CD14-positive monocyte (primary cell): ENCODE data around the gene MYPN. TPM values are rescaled to one million over a fixed set of nuclear protein-coding genes. Genes with fewer than 3 reads are reported as not detected.

ENCODE experiments used
- DNase-seq, 3 donors: peaks; one replicate each; pipeline ENCODE4 v3.0.0-alpha.2; 2011 to 2022
- H2AFZ ChIP-seq: 2 replicates; pipeline ENCODE4 v1.6.0; 2012; ENCODE audit warnings: mild to moderate bottlenecking, low read depth, low read length, inconsistent platforms; ENCODE audit not compliant: insufficient read depth, poor library complexity, severe bottlenecking
- H3K27ac ChIP-seq, 2 donors: 1 replicate in 1 of 2; 2 replicates in 1 of 2; pipeline ENCODE4 v1.5.1; 2012 to 2013; ENCODE audit warnings: low read length in 2 of 2, control low read depth in 1 of 2, inconsistent platforms in 1 of 2, low read depth in 1 of 2, mild to moderate bottlenecking in 1 of 2
- H3K27me3 ChIP-seq, 2 donors: one replicate each; pipeline versions ENCODE4 v1.6.0 to v1.6.1; 2011 to 2013; ENCODE audit warnings: low read length in 2 of 2; ENCODE audit not compliant: control insufficient read depth in 2 of 2, insufficient read depth in 2 of 2
- H3K36me3 ChIP-seq, 2 donors: replicated peaks in 1 of 2; 1 replicate in 1 of 2; 2 replicates in 1 of 2; pipeline versions ENCODE4 v1.5.1 to v1.6.1; 2012 to 2013; ENCODE audit warnings: low read length in 2 of 2, control low read depth in 1 of 2, inconsistent platforms in 1 of 2, mild to moderate bottlenecking in 1 of 2; ENCODE audit not compliant: insufficient read depth in 2 of 2, control insufficient read depth in 1 of 2
- H3K4me1 ChIP-seq, 2 donors: 1 replicate in 1 of 2; 2 replicates in 1 of 2; pipeline versions ENCODE4 v1.5.1 to v1.6.1; 2012 to 2013; ENCODE audit warnings: low read length in 2 of 2, control low read depth in 1 of 2, inconsistent platforms in 1 of 2, mild to moderate bottlenecking in 1 of 2, moderate library complexity in 1 of 2; ENCODE audit not compliant: insufficient read depth in 2 of 2, control insufficient read depth in 1 of 2
- H3K4me2 ChIP-seq: replicated peaks from 2 replicates; pipeline ENCODE3; 2012; ENCODE audit warnings: low read length, moderate library complexity, mild to moderate bottlenecking; ENCODE audit not compliant: poor library complexity, severe bottlenecking; ENCODE audit errors: extremely low read depth
- H3K4me3 ChIP-seq, 3 experiments: fragments of 200-600 bp in 1 of 3; sonication (generic) in 1 of 3; replicated peaks in 1 of 3; 1 replicate in 2 of 3; 2 replicates in 1 of 3; pipeline ENCODE4 v1.5.1; 2011 to 2013; ENCODE audit warnings: low read length in 3 of 3, mild to moderate bottlenecking in 3 of 3, control low read depth in 2 of 3, low read depth in 2 of 3, inconsistent platforms in 1 of 3, moderate library complexity in 1 of 3
- H3K79me2 ChIP-seq: 2 replicates; pipeline ENCODE4 v1.6.0; 2012; ENCODE audit warnings: mild to moderate bottlenecking, control low read depth, inconsistent platforms, low read length, moderate library complexity; ENCODE audit not compliant: insufficient read depth
- H3K9ac ChIP-seq: 2 replicates; pipeline ENCODE4 v1.6.0; 2017; ENCODE audit warnings: low read length, mild to moderate bottlenecking; ENCODE audit not compliant: insufficient read depth, poor library complexity, severe bottlenecking
- H3K9me3 ChIP-seq, 2 donors: replicated peaks in 1 of 2; 1 replicate in 1 of 2; 2 replicates in 1 of 2; pipeline versions ENCODE4 v1.5.1 to v1.6.1; 2012 to 2013; ENCODE audit warnings: low read length in 2 of 2, control low read depth in 1 of 2; ENCODE audit not compliant: control insufficient read depth in 1 of 2, insufficient read depth in 1 of 2
- H4K20me1 ChIP-seq: 2 replicates; pipeline ENCODE4 v1.6.0; 2012; ENCODE audit warnings: mild to moderate bottlenecking, low read length, control low read depth, moderate library complexity; ENCODE audit not compliant: insufficient read depth
- H3K27ac Mint-ChIP-seq, 7 donors: one replicate each; pipeline ENCODE4 v1.8.0; 2020; ENCODE audit warnings: mild to moderate bottlenecking in 7 of 7, mixed read lengths in 7 of 7, moderate library complexity in 6 of 7, inconsistent platforms in 2 of 7
- H3K27me3 Mint-ChIP-seq, 3 donors: one replicate each; pipeline ENCODE4 v1.8.0; 2021 to 2022; ENCODE audit warnings: low read depth in 3 of 3, mild to moderate bottlenecking in 3 of 3, mixed read lengths in 3 of 3, moderate library complexity in 3 of 3, inconsistent platforms in 1 of 3
- H3K36me3 Mint-ChIP-seq, 2 donors: one replicate each; pipeline ENCODE4 v1.8.0; 2020; ENCODE audit warnings: mixed read lengths in 2 of 2, inconsistent platforms in 1 of 2, mild to moderate bottlenecking in 1 of 2
- H3K4me1 Mint-ChIP-seq: one replicate; pipeline ENCODE4 v1.8.0; 2020; ENCODE audit warnings: mild to moderate bottlenecking, mixed read lengths
- H3K4me3 Mint-ChIP-seq, 2 donors: one replicate each; pipeline ENCODE4 v1.8.0; 2020; ENCODE audit warnings: mild to moderate bottlenecking in 2 of 2, mixed read lengths in 2 of 2, moderate library complexity in 1 of 2
- H3K9me3 Mint-ChIP-seq, 7 donors: one replicate each; pipeline ENCODE4 v1.8.0; 2020 to 2022; ENCODE audit warnings: mixed read lengths in 7 of 7, mild to moderate bottlenecking in 6 of 7, moderate library complexity in 6 of 7, inconsistent platforms in 2 of 7
- WGBS: methylation state at CpG from one replicate; pipeline ENCODE4 v1.1.5; 2013; ENCODE audit warnings: missing lambda C conversion rate; ENCODE audit not compliant: insufficient coverage; 5-methylcytosine and 5-hydroxymethylcytosine counted together
- intact Hi-C, 2 donors: fragments of 100-400 bp; cut with micrococcal nuclease; formaldehyde crosslinking; loops; one replicate each; pipeline versions ENCODE4 v1.15.0 to v1.15.1; 2023
- polyA plus RNA-seq, 3 donors: library from polyadenylated mRNA; depleted of rRNA in 1 of 3; unstranded in 2 of 3; stranded (reverse) in 1 of 3; fragments of 300-500 nt in 2 of 3; fragments of >200 nt in 1 of 3; fragmentation: Illumina TruSeq in 2 of 3; gene quantifications; 1 replicate in 2 of 3; 2 replicates in 1 of 3; pipeline ENCODE4 v1.2.3, GENCODE V29; 2012 to 2021
- TF ChIP-seq, protein P1 (sequence below): fragments of 200-600 bp; IDR thresholded peaks from one replicate; pipeline ENCODE4 v1.8.0; 2022; ENCODE audit warnings: antibody characterized with exemption, mild to moderate bottlenecking

Gene MYPN
- polyA plus RNA-seq, 3 donors, result not detected

GRCh38 chr10:68096913-68097516, 12.3 kb upstream of the MYPN start:
- H3K4me3 Mint-ChIP-seq, result no peak overlapping the region
- H3K9me3 ChIP-seq, result no peaks in the 10 kb centered on the region
- intact Hi-C loops, result no loop called here

GRCh38 chr10:68099736-68100135, 9.6 kb upstream of the MYPN start:
- H3K4me3 Mint-ChIP-seq, result no peak overlapping the region
- H3K4me1 ChIP-seq, result no peaks in the 10 kb centered on the region
- H3K27ac Mint-ChIP-seq, result no peak overlapping the region
- no peaks in the 10 kb centered on the region for H4K20me1 ChIP-seq
- H3K36me3 Mint-ChIP-seq, result no peaks in the 10 kb centered on the region
- H3K27me3 ChIP-seq, result no peaks in the 10 kb centered on the region
- peaks cover 0 to 5% (median 3%) of the 10 kb centered on the region in 3 donors for H3K27me3 Mint-ChIP-seq
- no peak overlapping the region for H3K9ac ChIP-seq
- 80% methylated on average over 1 of the region's 3 CpGs for WGBS
- no peaks in the 10 kb centered on the region for H3K9me3 ChIP-seq
- H3K36me3 ChIP-seq, result no peaks in the 10 kb centered on the region
- no peak for DNase-seq
- no peak overlapping the region for H2AFZ ChIP-seq
- no peak overlapping the region for H3K4me3 ChIP-seq
- no peak overlapping the region for H3K27ac ChIP-seq
- intact Hi-C loops, result no loop called here
- TF ChIP-seq, protein P1, sequence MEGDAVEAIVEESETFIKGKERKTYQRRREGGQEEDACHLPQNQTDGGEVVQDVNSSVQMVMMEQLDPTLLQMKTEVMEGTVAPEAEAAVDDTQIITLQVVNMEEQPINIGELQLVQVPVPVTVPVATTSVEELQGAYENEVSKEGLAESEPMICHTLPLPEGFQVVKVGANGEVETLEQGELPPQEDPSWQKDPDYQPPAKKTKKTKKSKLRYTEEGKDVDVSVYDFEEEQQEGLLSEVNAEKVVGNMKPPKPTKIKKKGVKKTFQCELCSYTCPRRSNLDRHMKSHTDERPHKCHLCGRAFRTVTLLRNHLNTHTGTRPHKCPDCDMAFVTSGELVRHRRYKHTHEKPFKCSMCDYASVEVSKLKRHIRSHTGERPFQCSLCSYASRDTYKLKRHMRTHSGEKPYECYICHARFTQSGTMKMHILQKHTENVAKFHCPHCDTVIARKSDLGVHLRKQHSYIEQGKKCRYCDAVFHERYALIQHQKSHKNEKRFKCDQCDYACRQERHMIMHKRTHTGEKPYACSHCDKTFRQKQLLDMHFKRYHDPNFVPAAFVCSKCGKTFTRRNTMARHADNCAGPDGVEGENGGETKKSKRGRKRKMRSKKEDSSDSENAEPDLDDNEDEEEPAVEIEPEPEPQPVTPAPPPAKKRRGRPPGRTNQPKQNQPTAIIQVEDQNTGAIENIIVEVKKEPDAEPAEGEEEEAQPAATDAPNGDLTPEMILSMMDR, result no peak
- H3K4me1 Mint-ChIP-seq, result peaks cover 2% of the 10 kb centered on the region
- no peak overlapping the region for H3K4me2 ChIP-seq
- H3K79me2 ChIP-seq, result no peaks in the 10 kb centered on the region
- H3K9me3 Mint-ChIP-seq, result no peaks in the 10 kb centered on the region

More at GRCh38 chr10:68096913-68097516, 12.3 kb upstream of the MYPN start:
- no peak for DNase-seq
- Histone ChIP-seq H4K20me1 (no peaks in the 10 kb centered on the region), H3K79me2 (no peaks in the 10 kb centered on the region), H3K4me1 (no peaks in the 10 kb centered on the region), H3K27ac (no peak overlapping the region), H3K36me3 (no peaks in the 10 kb centered on the region), H3K4me2 (no peak overlapping the region), H3K27me3 (no peaks in the 10 kb centered on the region), H3K4me3 (no peak overlapping the region), H2AFZ (no peak overlapping the region), H3K9ac (no peak overlapping the region)
- Mint-ChIP-seq H3K36me3 (no peaks in the 10 kb centered on the region), H3K27ac (no peak overlapping the region), H3K9me3 (peaks cover 0 to 2% (median 0%) of the 10 kb centered on the region in 7 donors), H3K27me3 (peaks cover 0 to 3% (median 3%) of the 10 kb centered on the region in 3 donors), H3K4me1 (peaks cover 2% of the 10 kb centered on the region)
- 66% methylated on average over 2 of the region's 4 CpGs for WGBS
- TF ChIP-seq, protein P1, result no peak
